K562 (cell line): ENCODE measurements around the gene A1BG. TPM values are rescaled to one million over a fixed set of nuclear protein-coding genes. Genes with fewer than 3 reads are reported as not detected.

Experiments used
- BDP1 ChIP-seq: IDR thresholded peaks from 3 replicates; pipeline ENCODE4 v1.6.1; 2011; ENCODE audit not compliant: insufficient read length, insufficient read depth
- BRF2 ChIP-seq: IDR thresholded peaks from 3 replicates; pipeline ENCODE4 v1.6.1; 2011; ENCODE audit warnings: borderline replicate concordance, mild to moderate bottlenecking; ENCODE audit not compliant: insufficient read length, insufficient read depth
- HMGN3 ChIP-seq: IDR thresholded peaks from 2 replicates; pipeline ENCODE4 v1.6.1; 2011; ENCODE audit warnings: borderline replicate concordance, low read depth, mild to moderate bottlenecking, mixed read lengths, low read length; ENCODE audit not compliant: insufficient read length; ENCODE audit errors: extremely low read depth
- POLR2AphosphoS2 ChIP-seq: IDR thresholded peaks from 2 replicates; pipeline ENCODE4 v1.6.1; 2012; ENCODE audit warnings: low read length, improper control_type of control experiment
- PRDM10 ChIP-seq: fragments of 450-650 bp; IDR thresholded peaks from 2 replicates; pipeline ENCODE4 v1.6.1; 2018; ENCODE audit not compliant: partially characterized antibody
- TCFL5 ChIP-seq: fragments of 250-450 bp; sonication (Bioruptor Pico); conservative IDR thresholded peaks from 2 replicates; pipeline ENCODE4 v1.6.1; 2021; ENCODE audit warnings: mild to moderate bottlenecking, moderate library complexity, matching md5 sums
- ZBTB34 ChIP-seq: fragments of 250-450 bp; sonication (Bioruptor Pico); IDR thresholded peaks from 2 replicates; pipeline ENCODE4 v1.8.0; 2021; ENCODE audit warnings: mild to moderate bottlenecking, moderate library complexity
- ZBTB7A ChIP-seq: IDR thresholded peaks from 2 replicates; pipeline ENCODE4 v1.6.1; 2011; ENCODE audit warnings: low read depth, mild to moderate bottlenecking, low read length, moderate library complexity, borderline replicate concordance; ENCODE audit not compliant: control insufficient read depth
- ZC3H4 ChIP-seq: sonication (generic); formaldehyde crosslinking; IDR thresholded peaks from 2 replicates; pipeline ENCODE4 v1.9.0; 2021; ENCODE audit warnings: missing genetic modification reagents, borderline replicate concordance
- ZEB2 ChIP-seq: fragments of 450-650 bp; IDR thresholded peaks from 2 replicates; pipeline ENCODE4 v1.6.1; 2016
- ZFP1 ChIP-seq: fragments of 450-650 bp; formaldehyde crosslinking; IDR thresholded peaks from 2 replicates; pipeline ENCODE4 v1.4.0; 2020; ENCODE audit warnings: mild to moderate bottlenecking, mixed read lengths
- ZNF253 ChIP-seq: fragments of 250-450 bp; sonication (Bioruptor Pico); conservative IDR thresholded peaks from 2 replicates; pipeline ENCODE4 v1.6.1; 2021; ENCODE audit warnings: mild to moderate bottlenecking
- polyA plus RNA-seq, 8 experiments: library from polyadenylated mRNA; depleted of rRNA in 4 of 8; stranded (reverse) in 5 of 8; unstranded in 3 of 8; fragments of >200 nt; fragmentation: Nextera tagmentation in 2 of 8; fragmentation: Illumina TruSeq in 1 of 8; extraction: Ambion mirVana in 2 of 8; extraction: Trizol in 1 of 8; gene quantifications; 2 replicates each; pipeline versions ENCODE4 v1.2.1 to v1.2.3, GENCODE V29; 2011 to 2014; ENCODE audit warnings: inconsistent platforms in 1 of 8, missing spikeins in 1 of 8
- total RNA-seq, 7 experiments: library from RNA; depleted of rRNA in 6 of 7; stranded (reverse); fragments of >200 nt in 6 of 7; fragmentation: Illumina TruSeq in 2 of 7; extraction: Trizol in 2 of 7; gene quantifications; 2 replicates each; pipeline versions ENCODE4 v1.2.1 to v1.2.3, GENCODE V29; 2011 to 2021; ENCODE audit warnings: low replicate concordance in 1 of 7
- TF ChIP-seq, protein P1 (sequence below): fragments of 450-650 bp; formaldehyde crosslinking; IDR thresholded peaks from 2 replicates; pipeline ENCODE4 v1.4.0; 2020; ENCODE audit warnings: mild to moderate bottlenecking, mixed read lengths
- TF ChIP-seq, protein P2 (sequence below): fragments of 450-650 bp; IDR thresholded peaks from 2 replicates; pipeline ENCODE4 v1.6.1; 2016; ENCODE audit warnings: mild to moderate bottlenecking

The A1BG gene
- total and polyA plus RNA-seq, 9 of the 15 experiments (the other 6 are each of a cell fraction or from before 2014, with no cell fraction given): 0.10 to 19.8 (median 2.6) TPM

DNA sequence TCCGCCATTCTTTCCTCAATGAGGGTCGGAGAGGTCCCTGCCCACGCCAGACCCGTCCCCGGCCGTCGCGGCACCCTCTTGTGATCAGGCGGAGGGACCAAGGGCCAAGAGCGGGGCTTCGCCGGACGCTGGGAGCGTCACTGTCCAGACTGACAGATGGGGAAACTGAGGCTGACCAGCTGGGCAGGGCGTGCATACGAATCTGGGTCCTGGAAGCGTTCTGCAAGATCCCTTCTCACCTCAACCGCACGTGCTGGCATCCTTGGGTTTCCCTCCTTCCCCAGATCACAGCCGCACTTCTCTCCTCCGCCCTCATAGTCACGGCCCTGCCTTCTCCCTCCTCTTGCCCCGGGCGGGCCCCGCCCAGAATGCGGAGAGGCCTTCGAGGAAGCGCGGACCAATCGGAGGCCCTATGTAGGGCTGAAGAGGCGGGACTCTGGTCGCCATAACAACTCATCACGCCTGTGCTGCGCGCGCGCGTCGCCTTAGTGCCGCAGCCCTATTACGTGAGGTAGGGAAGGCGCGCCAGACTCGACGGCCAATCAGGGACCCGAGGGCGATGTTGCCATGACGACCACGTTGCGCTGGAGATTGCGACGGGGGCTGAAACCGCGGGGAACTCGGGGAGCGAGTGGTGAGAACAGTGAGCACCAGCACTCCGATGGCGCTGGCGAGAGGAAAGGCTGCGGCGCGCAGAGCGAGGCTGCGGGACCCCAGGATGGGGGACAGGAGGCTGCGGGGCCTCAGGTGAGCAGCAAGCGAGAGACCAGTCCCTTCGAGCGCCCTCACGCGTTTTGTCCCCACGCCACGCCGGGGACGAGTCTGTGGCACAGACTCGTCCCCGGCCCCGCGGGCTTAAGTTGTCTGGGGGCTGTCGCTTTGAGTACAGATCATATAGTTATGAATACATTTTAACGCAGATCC lies 47.9 kb upstream of the A1BG start (continued):
- TF ChIP-seq, protein P1, sequence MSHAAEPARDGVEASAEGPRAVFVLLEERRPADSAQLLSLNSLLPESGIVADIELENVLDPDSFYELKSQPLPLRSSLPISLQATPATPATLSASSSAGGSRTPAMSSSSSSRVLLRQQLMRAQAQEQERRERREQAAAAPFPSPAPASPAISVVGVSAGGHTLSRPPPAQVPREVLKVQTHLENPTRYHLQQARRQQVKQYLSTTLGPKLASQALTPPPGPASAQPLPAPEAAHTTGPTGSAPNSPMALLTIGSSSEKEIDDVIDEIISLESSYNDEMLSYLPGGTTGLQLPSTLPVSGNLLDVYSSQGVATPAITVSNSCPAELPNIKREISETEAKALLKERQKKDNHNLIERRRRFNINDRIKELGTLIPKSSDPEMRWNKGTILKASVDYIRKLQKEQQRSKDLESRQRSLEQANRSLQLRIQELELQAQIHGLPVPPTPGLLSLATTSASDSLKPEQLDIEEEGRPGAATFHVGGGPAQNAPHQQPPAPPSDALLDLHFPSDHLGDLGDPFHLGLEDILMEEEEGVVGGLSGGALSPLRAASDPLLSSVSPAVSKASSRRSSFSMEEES (CRISPR knock-in tag): no peak
- TF ChIP-seq ZEB2: no peak
- peak; percentile 70 for TF ChIP-seq PRDM10
- TF ChIP-seq, protein P2, sequence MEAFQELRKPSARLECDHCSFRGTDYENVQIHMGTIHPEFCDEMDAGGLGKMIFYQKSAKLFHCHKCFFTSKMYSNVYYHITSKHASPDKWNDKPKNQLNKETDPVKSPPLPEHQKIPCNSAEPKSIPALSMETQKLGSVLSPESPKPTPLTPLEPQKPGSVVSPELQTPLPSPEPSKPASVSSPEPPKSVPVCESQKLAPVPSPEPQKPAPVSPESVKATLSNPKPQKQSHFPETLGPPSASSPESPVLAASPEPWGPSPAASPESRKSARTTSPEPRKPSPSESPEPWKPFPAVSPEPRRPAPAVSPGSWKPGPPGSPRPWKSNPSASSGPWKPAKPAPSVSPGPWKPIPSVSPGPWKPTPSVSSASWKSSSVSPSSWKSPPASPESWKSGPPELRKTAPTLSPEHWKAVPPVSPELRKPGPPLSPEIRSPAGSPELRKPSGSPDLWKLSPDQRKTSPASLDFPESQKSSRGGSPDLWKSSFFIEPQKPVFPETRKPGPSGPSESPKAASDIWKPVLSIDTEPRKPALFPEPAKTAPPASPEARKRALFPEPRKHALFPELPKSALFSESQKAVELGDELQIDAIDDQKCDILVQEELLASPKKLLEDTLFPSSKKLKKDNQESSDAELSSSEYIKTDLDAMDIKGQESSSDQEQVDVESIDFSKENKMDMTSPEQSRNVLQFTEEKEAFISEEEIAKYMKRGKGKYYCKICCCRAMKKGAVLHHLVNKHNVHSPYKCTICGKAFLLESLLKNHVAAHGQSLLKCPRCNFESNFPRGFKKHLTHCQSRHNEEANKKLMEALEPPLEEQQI: no peak
- no peak for TF ChIP-seq ZC3H4 (CRISPR knock-in tag)
- TF ChIP-seq BDP1: no peak
- TF ChIP-seq TCFL5 (CRISPR knock-in tag): no peak
- TF ChIP-seq BRF2: no peak
- TF ChIP-seq POLR2AphosphoS2: 0 out of 2 replicates have a peak, but pooled peaks have one; percentile 70
- TF ChIP-seq ZFP1 (CRISPR knock-in tag): no peak
- TF ChIP-seq HMGN3: peak; percentile 54
- no peak for TF ChIP-seq ZBTB34 (CRISPR knock-in tag)
- TF ChIP-seq ZBTB7A: no peak
- TF ChIP-seq ZNF253 (CRISPR knock-in tag): no peak
